Ishikawa (cell line): Measurements from ENCODE around the gene ZBTB21.

ENCODE experiments used
- CEBPB ChIP-seq: IDR thresholded peaks from 2 replicates; pipeline ENCODE4 v1.6.1; 2012
- CREB1 ChIP-seq: IDR thresholded peaks from 2 replicates; pipeline ENCODE4 v1.6.1; 2012; ENCODE audit warnings: low read depth
- EP300 ChIP-seq: IDR thresholded peaks from 2 replicates; pipeline ENCODE4 v1.6.1; 2012; ENCODE audit warnings: borderline replicate concordance
- NFIC ChIP-seq: IDR thresholded peaks from 2 replicates; pipeline ENCODE4 v1.6.1; 2012
- RAD21 ChIP-seq: IDR thresholded peaks from 2 replicates; pipeline ENCODE4 v1.6.1; 2012; ENCODE audit warnings: low read depth
- TAF1 ChIP-seq: IDR thresholded peaks from 2 replicates; pipeline ENCODE4 v1.6.1; 2012; ENCODE audit warnings: low read depth, mild to moderate bottlenecking
- YY1 ChIP-seq: IDR thresholded peaks from 2 replicates; pipeline ENCODE4 v1.6.1; 2012; ENCODE audit warnings: low read depth

- TF ChIP-seq CREB1 = no peak
- no peak for TF ChIP-seq EP300
- no peak for TF ChIP-seq CEBPB
- no peak for TF ChIP-seq YY1
- TF ChIP-seq TAF1 = no peak
- TF ChIP-seq RAD21 = no peak
- no peak for TF ChIP-seq NFIC
Measured at GRCh38 chr21:41940431-41940830, 69.7 kb downstream of the ZBTB21 start.
